Right atrium auricular region (tissue), 2 donors: ENCODE data around the gene BICDL2. TPM values are rescaled to one million over a fixed set of nuclear protein-coding genes. Genes with fewer than 3 reads are reported as not detected.
"Not testable (repeated sequence)": the region's sequence is repeated elsewhere in the genome, so short reads cannot be mapped to it uniquely, and the experiment has no call there.

Experiments
- DNase-seq: peaks from one replicate; pipeline ENCODE4 v3.0.0-alpha.2; 2019; ENCODE audit warnings: low spot score
- H3K27ac ChIP-seq, 2 donors: fragments of 200-600 bp; sonication (generic); 1 replicate in 1 of 2; 2 replicates in 1 of 2; pipeline ENCODE4 v1.5.1; 2016 to 2019
- H3K27me3 ChIP-seq, 2 donors: fragments of 200-600 bp; sonication (generic); one replicate each; pipeline versions ENCODE4 v1.5.1 to v1.6.0; 2017 to 2019
- H3K36me3 ChIP-seq: fragments of 200-600 bp; sonication (generic); one replicate; pipeline ENCODE4 v1.5.1; 2016
- H3K4me1 ChIP-seq, 2 donors: fragments of 200-600 bp; sonication (generic); one replicate each; pipeline versions ENCODE4 v1.5.1 to v1.6.0; 2017 to 2019
- H3K4me3 ChIP-seq, 2 donors: fragments of 200-600 bp; sonication (generic); 1 replicate in 1 of 2; 2 replicates in 1 of 2; pipeline ENCODE4 v1.5.1; 2017 to 2019; ENCODE audit warnings: mild to moderate bottlenecking in 1 of 2, moderate library complexity in 1 of 2
- H3K9me3 ChIP-seq, 2 donors: fragments of 200-600 bp; sonication (generic); one replicate each; pipeline ENCODE4 v1.5.1; 2019
- total RNA-seq, 2 donors: library from RNA; depleted of rRNA; stranded (reverse); fragments of >200 nt; gene quantifications; one replicate each; pipeline ENCODE4 v1.1.0, GENCODE V29; 2016
- TF ChIP-seq, protein P1 (sequence below), 2 donors: fragments of 200-600 bp; sonication (generic); IDR thresholded peaks; one replicate each; pipeline ENCODE4 v1.5.1; 2019; ENCODE audit warnings: antibody characterized with exemption in 2 of 2

The BICDL2 gene
- total RNA-seq, 2 donors from 2014 or later, result 0.28 TPM; not detected in 1

DNA sequence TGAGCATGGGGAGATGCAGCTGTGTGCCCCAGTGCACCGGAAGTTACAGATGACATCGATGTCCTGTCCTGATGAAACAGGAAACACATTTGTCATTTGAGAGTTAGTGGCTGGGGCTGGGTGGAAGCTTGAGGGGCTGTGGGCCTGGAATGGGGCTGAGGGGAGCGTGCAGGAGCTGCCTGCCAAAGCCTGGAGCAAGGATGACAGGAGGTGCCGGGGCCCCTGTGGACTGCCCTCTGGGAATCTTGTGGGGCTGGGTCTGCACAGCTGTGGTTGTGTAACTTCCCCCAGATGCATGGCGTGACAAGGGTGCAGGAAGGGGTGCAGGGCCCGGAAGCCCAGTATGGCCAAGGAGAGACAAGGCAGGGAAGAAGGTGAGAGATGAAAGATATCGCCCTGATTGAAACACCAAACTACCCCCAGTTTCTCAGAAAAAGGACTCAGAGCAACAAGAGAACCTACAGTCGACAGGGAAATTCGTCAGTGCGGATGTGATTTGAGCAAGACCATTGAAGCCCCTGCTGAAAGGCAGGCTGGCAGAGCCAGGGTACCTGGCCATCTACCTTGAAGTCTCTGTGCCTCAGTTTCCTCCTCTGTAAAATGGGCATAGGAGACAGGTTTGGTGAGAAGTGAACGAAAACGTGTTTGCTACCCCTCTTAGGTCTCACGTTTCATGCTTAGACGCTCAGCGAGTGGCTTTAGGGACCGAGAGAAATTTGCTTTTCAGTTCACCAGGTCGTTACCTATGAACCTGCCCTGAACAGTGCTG is 18.4 kb upstream of the BICDL2 start:
- Histone ChIP-seq H3K27me3 (no peaks in the 10 kb centered on the region), H3K27ac (no peak overlapping the region), H3K4me1 (peaks cover 0 to 19% of the 10 kb centered on the region in 2 donors), H3K9me3 (no peaks in the 10 kb centered on the region), H3K36me3 (no peaks in the 10 kb centered on the region), H3K4me3 (no peak overlapping the region)
- TF ChIP-seq, protein P1, sequence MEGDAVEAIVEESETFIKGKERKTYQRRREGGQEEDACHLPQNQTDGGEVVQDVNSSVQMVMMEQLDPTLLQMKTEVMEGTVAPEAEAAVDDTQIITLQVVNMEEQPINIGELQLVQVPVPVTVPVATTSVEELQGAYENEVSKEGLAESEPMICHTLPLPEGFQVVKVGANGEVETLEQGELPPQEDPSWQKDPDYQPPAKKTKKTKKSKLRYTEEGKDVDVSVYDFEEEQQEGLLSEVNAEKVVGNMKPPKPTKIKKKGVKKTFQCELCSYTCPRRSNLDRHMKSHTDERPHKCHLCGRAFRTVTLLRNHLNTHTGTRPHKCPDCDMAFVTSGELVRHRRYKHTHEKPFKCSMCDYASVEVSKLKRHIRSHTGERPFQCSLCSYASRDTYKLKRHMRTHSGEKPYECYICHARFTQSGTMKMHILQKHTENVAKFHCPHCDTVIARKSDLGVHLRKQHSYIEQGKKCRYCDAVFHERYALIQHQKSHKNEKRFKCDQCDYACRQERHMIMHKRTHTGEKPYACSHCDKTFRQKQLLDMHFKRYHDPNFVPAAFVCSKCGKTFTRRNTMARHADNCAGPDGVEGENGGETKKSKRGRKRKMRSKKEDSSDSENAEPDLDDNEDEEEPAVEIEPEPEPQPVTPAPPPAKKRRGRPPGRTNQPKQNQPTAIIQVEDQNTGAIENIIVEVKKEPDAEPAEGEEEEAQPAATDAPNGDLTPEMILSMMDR (IDR thresholded peaks at IDR 0.05), result no peak
- DNase-seq, result no peak

DNA sequence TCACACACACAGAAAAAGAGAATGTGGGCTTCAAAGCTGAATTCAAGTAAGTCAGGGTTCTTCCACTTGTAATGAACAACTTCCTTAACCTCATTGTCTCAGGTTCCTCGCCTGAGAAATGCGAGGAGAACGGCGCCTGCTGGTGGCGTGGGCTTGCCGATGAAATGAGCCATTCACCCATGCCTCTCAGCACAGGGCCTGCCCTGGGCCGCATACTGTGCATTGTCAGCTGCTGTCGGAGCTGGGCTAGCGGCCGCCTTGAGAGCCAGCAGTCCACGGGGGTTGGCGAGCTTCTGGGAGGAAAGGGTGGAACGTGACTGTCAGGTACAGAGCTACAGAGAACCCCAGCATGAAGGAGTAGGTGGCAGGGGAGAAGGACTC is 16.6 kb upstream of the BICDL2 start:
- not testable (repeated sequence) for H3K4me3 ChIP-seq, DNase-seq

GRCh38 chr16:3052571-3053329 is 16.0 kb upstream of the BICDL2 start:
- not testable (repeated sequence) for DNase-seq, H3K4me1 ChIP-seq, H3K36me3 ChIP-seq, H3K27ac ChIP-seq, H3K4me3 ChIP-seq, H3K9me3 ChIP-seq, H3K27me3 ChIP-seq

More for the DNA sequence above, 16.6 kb upstream of the BICDL2 start:
- not testable (repeated sequence) for H3K9me3 ChIP-seq, H3K27me3 ChIP-seq, H3K4me1 ChIP-seq, H3K36me3 ChIP-seq, H3K27ac ChIP-seq

GRCh38 chr16:3051494-3051893 is 14.8 kb upstream of the BICDL2 start:
- Histone ChIP-seq H3K27ac (no peak overlapping the region), H3K4me1 (peaks cover 0 to 6% of the 10 kb centered on the region in 2 donors), H3K27me3 (peaks cover 0 to 9% of the 10 kb centered on the region in 2 donors), H3K4me3 (no peak overlapping the region), H3K36me3 (no peaks in the 10 kb centered on the region), H3K9me3 (no peaks in the 10 kb centered on the region)
- TF ChIP-seq, protein P1 (IDR thresholded peaks at IDR 0.05), result no peak
- DNase-seq, result no peak

DNA sequence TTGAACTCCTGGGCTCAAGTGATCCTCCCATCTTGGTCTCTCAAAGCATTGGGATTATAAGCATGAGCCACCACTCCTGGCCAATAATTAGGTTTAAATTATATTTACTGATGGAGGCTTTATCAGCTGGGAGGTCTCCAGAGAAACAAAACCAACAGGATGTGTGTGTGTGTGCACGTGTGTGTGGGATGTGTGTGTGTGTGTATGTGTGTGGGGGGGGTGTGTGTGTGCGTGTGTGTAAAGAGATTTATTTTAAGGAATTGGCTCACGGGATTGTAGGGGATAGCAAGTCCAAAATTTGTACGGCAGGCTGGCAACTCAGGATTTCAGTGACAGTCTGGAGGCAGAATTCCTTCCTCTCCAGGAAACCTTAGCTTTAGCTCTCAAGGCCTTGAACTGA is 14.3 kb upstream of the BICDL2 start:
- TF ChIP-seq, protein P1 (IDR thresholded peaks at IDR 0.05), result no peak
- H3K9me3 ChIP-seq, result no peaks in the 10 kb centered on the region
- no peak for DNase-seq
- H3K36me3 ChIP-seq, result no peaks in the 10 kb centered on the region
- peaks cover 2 to 14% of the 10 kb centered on the region in 2 donors for H3K27me3 ChIP-seq
- no peak overlapping the region for H3K27ac ChIP-seq
- peaks cover 0 to 11% of the 10 kb centered on the region in 2 donors for H3K4me1 ChIP-seq
- H3K4me3 ChIP-seq, result no peak overlapping the region

- Histone ChIP-seq H3K9me3 (no peaks in the 10 kb centered on the region), H3K27me3 (peaks cover 7 to 19% of the 10 kb centered on the region in 2 donors), H3K36me3 (no peaks in the 10 kb centered on the region), H3K4me1 (peaks cover 0 to 16% of the 10 kb centered on the region in 2 donors), H3K27ac (no peak overlapping the region), H3K4me3 (no peak overlapping the region)
- TF ChIP-seq, protein P1 (IDR thresholded peaks at IDR 0.05), result no peak
- DNase-seq, result no peak
These were observed 13.7 kb upstream of the BICDL2 start for GRCh38 chr16:3050487-3050886.
